K562 (cell line): ENCODE measurements around the gene DMRT2. TPM values are rescaled to one million over a fixed set of nuclear protein-coding genes. Genes with fewer than 3 reads are reported as not detected.

Experiments used
- polyA plus RNA-seq, 8 experiments: library from polyadenylated mRNA; depleted of rRNA in 4 of 8; stranded (reverse) in 5 of 8; unstranded in 3 of 8; fragments of >200 nt; fragmentation: Nextera tagmentation in 2 of 8; fragmentation: Illumina TruSeq in 1 of 8; extraction: Ambion mirVana in 2 of 8; extraction: Trizol in 1 of 8; gene quantifications; 2 replicates each; pipeline versions ENCODE4 v1.2.1 to v1.2.3, GENCODE V29; 2011 to 2014; ENCODE audit warnings: inconsistent platforms in 1 of 8, missing spikeins in 1 of 8
- small RNA-seq: library from RNA; depleted of rRNA; stranded (forward); fragments of <200 nt; gene quantifications from one replicate; pipeline ENCODE3, GENCODE V24; 2014
- total RNA-seq, 7 experiments: library from RNA; depleted of rRNA in 6 of 7; stranded (reverse); fragments of >200 nt in 6 of 7; fragmentation: Illumina TruSeq in 2 of 7; extraction: Trizol in 2 of 7; gene quantifications; 2 replicates each; pipeline versions ENCODE4 v1.2.1 to v1.2.3, GENCODE V29; 2011 to 2021; ENCODE audit warnings: low replicate concordance in 1 of 7

The DMRT2 gene
- total and polyA plus RNA-seq, 9 of the 15 experiments (the other 6 are each of a cell fraction or from before 2014, with no cell fraction given) = not detected

Small RNA genes within 50 kb of the gene (small RNA-seq; reads per million reads assigned to genes)
- not detected for gene RNU6-1073P

Other genes with a start within 250 kb of the DMRT2 start
- not detected in 2 replicates for gene DMRT1, start 208.7 kb upstream of the DMRT2 start, total RNA-seq (2014; rRNA removed)
- not detected in 2 replicates for gene DMRT1, start 208.7 kb upstream of the DMRT2 start, total RNA-seq (2014; rRNA removed; fragmentation: Illumina TruSeq; extraction: Trizol)
- not detected in 2 replicates for gene DMRT1, start 208.7 kb upstream of the DMRT2 start, total RNA-seq (2015; rRNA removed; fragmentation: Illumina TruSeq; extraction: Trizol)
- not detected in 2 replicates for gene DMRT1, start 208.7 kb upstream of the DMRT2 start, total RNA-seq (2021)
- gene DMRT1, start 208.7 kb upstream of the DMRT2 start, polyA plus RNA-seq (2011; rRNA removed) = not detected in 2 replicates
- gene DMRT1, start 208.7 kb upstream of the DMRT2 start, polyA plus RNA-seq (2014; fragmentation: Illumina TruSeq; extraction: Trizol) = not detected in 2 replicates
- gene DMRT1, start 208.7 kb upstream of the DMRT2 start, polyA plus RNA-seq (2014; fragmentation: Nextera tagmentation; extraction: Ambion mirVana) = not detected
- gene DMRT1, start 208.7 kb upstream of the DMRT2 start, polyA plus RNA-seq (2014; rRNA removed) = not detected in 2 replicates
- gene DMRT3, start 73.7 kb upstream of the DMRT2 start, total RNA-seq (2014; rRNA removed) = not detected in 2 replicates
- not detected in 2 replicates for gene DMRT3, start 73.7 kb upstream of the DMRT2 start, total RNA-seq (2014; rRNA removed; fragmentation: Illumina TruSeq; extraction: Trizol)
- not detected in 2 replicates for gene DMRT3, start 73.7 kb upstream of the DMRT2 start, total RNA-seq (2015; rRNA removed; fragmentation: Illumina TruSeq; extraction: Trizol)
- not detected in 2 replicates for gene DMRT3, start 73.7 kb upstream of the DMRT2 start, total RNA-seq (2021)
- not detected in 2 replicates for gene DMRT3, start 73.7 kb upstream of the DMRT2 start, polyA plus RNA-seq (2011; rRNA removed)
- not detected in 2 replicates for gene DMRT3, start 73.7 kb upstream of the DMRT2 start, polyA plus RNA-seq (2014; fragmentation: Illumina TruSeq; extraction: Trizol)
- not detected for gene DMRT3, start 73.7 kb upstream of the DMRT2 start, polyA plus RNA-seq (2014; fragmentation: Nextera tagmentation; extraction: Ambion mirVana)
- not detected in 2 replicates for gene DMRT3, start 73.7 kb upstream of the DMRT2 start, polyA plus RNA-seq (2014; rRNA removed)